Uterus (tissue), 2 donors: ENCODE results near the gene TJAP1.

Source experiments
- CTCF ChIP-seq, 4 experiments: fragments of 200-600 bp in 2 of 4; fragments of 450-650 bp in 2 of 4; sonication (generic) in 2 of 4; IDR thresholded peaks; one replicate each; pipeline ENCODE4 v1.5.1; 2016 to 2019; ENCODE audit warnings: antibody characterized with exemption in 4 of 4, mild to moderate bottlenecking in 2 of 4, moderate library complexity in 1 of 4
- POLR2A ChIP-seq, 2 donors: fragments of 450-650 bp; IDR thresholded peaks; one replicate each; pipeline ENCODE4 v1.6.1; 2016; ENCODE audit warnings: antibody characterized with exemption in 2 of 2, mild to moderate bottlenecking in 1 of 2, moderate library complexity in 1 of 2

- no peak for TF ChIP-seq CTCF (IDR thresholded peaks at IDR 0.05)
- TF ChIP-seq POLR2A (IDR thresholded peaks at IDR 0.05), result no peak
Observed at GRCh38 chr6:43493833-43494232, 16.5 kb downstream of the TJAP1 start.
